Stimulated activated CD4-positive, alpha-beta T cell treated with anti-CD3 and anti-CD28 coated beads, Interleukin-4, amount 100 ng/mL, for 1 hour (primary cell): ENCODE results near the gene MTMR11.

Experiments
- DNase-seq: peaks from one replicate; pipeline ENCODE4 v3.0.0-alpha.2; 2020

Gene MTMR11

GRCh38 chr1:149933208-149933607 lies 3.5 kb downstream of the MTMR11 start:
- DNase-seq = no peak

GRCh38 chr1:149932474-149932873 lies 4.2 kb downstream of the MTMR11 start:
- DNase-seq = no peak

- DNase-seq = no peak
Measured at GRCh38 chr1:149931212-149931790, 5.4 kb downstream of the MTMR11 start.

DNA sequence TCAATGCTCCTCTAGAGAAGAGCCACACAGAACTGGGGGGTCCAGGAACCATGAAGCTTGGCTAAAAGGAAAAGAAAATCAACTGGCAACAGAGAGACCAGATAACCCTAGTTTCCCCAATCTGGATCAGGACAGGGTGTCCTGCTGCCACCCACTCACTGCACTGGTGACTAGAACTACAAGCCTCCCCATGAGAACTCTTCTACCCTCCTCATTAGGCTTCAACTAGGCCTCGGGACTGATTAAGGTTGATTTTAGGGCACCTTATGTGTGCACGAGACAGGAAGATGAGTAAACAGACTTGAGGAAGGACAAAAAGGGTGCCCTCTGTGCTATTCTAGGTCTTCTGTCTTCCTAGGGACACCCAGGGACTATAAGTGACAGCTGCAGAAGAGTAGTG lies 6.8 kb downstream of the MTMR11 start:
- DNase-seq = no peak

- DNase-seq = no peak
Measured at GRCh38 chr1:149928401-149928724, 8.3 kb downstream of the MTMR11 start.

DNA sequence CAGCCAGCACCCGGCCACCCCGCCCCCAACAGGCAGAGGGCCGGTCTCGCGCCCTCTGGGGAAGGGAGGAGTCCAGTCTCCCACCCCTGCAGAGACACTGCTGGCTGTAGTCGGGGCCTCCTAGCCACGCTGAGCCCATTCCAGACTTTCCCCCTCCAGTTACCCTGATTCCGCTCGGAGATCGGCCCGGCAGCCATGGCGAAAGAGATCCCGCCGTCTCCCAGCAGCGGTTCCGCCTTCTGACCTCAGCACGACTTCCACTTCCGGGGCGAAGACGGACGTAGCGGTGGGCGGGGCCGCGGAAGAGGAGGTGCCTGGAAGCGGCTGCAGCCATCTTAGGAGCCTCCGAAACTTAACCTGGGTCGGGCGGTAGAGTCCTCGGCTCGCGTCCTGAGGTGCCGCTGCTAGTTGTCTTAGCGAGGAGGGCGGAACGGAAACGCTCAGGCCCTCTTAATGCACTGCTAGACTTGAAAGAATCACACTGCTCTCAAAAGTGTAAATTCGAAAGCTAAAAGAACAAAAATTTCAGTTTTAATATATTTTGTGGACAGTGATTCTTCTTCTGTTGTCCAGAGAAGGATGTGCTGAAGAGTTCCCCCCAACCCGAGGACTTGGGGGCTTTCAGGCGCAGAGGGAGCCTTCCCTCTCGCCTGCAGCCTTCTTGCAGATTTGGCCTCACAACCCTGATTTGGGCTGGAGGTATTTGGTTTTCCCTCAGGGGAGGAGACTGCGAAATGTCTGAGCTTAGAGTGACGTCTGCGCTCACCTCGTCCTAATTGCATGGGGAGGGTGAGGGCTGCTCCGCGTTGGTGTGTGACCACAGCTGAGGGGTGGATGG lies 8.9 kb downstream of the MTMR11 start, which contains the start of gene SF3B4:
Gene SF3B4 (minus strand): TSS at position 241 of the 838 bp plus-strand sequence. CDS start 44 bp downstream, at position 197.
- peak; percentile 96 for DNase-seq

- DNase-seq = no peak
Measured at GRCh38 chr1:149927056-149927562, 9.6 kb downstream of the MTMR11 start.

- DNase-seq = no peak
Measured at GRCh38 chr1:149926296-149926695, 10.4 kb downstream of the MTMR11 start.

GRCh38 chr1:149925751-149926150 lies 10.9 kb downstream of the MTMR11 start:
- no peak for DNase-seq

DNA sequence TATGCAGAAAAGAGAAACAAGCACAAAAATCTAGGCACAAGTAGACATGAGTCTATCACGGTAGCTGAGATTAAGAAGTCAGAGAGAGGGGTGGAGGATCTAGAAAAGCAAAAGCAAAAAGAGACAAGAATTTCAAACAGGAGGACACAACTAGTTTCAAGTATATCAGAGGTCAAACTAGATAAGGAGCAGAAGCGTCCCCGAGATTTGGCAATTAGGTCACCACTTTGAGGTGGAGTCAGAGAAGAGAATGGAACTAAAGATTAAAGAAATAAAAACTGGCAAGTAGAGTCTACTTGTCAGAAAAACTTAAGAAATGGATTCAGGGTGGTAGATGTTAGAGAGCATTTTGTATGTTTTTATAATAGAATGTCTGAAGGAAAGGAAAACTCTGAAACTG lies 11.3 kb downstream of the MTMR11 start:
- no peak for DNase-seq

- no peak for DNase-seq
Measured at GRCh38 chr1:149923626-149924025, 13.1 kb downstream of the MTMR11 start.

DNA sequence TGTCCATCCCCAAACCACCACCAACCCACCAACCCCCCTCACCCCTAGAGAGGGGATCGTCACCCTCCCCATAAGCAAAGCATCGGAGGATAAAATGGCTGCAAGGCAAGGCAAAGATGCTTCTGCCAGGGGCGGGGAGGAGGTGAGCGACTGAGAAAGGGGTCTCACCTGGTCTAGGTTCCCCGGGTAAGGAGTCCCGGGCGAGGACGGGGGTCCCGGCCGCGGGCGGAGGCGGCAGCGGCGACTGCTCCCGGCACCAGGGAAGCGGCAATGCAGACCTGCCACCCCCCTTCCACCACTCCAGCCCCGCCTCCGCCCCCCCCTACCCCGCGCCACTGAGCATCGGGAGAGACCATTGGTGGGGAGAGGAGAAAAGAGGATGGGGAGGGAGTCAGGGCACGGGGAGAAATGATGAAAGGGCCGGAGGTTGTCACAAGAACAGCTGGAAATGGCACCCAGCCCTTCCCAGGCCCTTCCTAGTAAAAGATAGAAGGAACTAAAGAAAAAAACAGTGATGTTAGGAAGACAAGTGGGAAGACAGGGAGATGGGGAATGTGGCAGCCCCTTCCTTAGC lies 19.0 kb downstream of the MTMR11 start, which contains the start of gene SV2A:
Gene SV2A (minus strand): TSS at position 274 of the 574 bp plus-strand sequence. CDS start 4,004 bp downstream, outside the sequence.
- peak; percentile 51 for DNase-seq

DNA sequence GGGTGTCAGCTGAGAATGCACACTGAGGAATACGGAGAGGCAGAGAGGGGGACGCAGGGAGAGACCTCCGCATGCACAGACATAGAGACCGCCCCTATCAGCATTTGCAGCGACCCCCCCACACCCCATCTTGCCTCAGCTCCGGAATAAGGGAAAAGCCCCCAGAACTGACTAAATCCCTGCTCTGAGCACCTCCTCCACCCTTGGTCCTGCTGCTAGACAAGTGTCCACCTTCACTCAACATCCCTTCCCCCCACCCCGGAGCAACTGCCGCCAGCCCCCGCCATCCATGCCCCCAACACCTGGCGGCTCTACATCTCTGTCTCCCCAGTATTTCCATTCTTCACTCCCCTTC lies 19.8 kb downstream of the MTMR11 start:
- no peak for DNase-seq

- no peak for DNase-seq
Measured at GRCh38 chr1:149916193-149916897, 20.3 kb downstream of the MTMR11 start.

DNA sequence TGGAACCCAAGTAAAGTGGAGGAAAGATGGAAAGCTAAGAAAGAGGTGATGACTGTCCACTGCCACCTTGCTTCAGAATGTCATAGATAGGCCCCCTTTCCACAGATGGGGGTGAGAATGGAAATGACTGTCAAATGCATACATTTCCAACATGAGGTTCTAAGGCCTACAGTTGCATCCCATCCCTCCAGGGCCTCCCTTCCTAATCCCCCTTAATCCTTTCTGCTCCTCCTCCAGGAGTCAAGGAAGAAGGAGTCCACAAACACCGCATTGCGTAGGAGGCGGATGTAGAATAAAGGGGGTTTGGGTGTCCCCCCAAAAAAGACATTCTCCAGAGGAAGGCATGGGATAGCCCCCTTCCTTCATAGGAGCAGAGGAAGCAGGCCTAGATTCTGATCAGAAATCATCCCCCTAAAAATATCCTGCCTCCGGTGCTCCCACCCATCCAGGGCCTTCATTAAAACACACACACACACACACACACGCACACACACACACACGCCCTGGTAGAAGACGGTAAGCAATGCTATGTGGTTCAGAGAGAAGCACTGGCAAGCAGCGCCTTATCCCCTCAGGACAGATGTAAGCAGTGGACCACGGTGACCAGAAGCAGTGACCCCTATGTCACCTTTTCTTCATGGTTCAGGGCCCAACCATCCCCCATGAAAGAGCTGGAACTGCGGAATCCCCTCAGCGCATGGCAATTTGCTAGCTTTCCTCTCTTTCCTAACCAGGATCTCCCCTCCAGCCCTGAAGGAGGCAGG lies 21.1 kb downstream of the MTMR11 start:
- no peak for DNase-seq

GRCh38 chr1:149914545-149914944 lies 22.1 kb downstream of the MTMR11 start:
- DNase-seq = no peak

GRCh38 chr1:149906570-149907075 lies 30.1 kb downstream of the MTMR11 start:
- DNase-seq = no peak

GRCh38 chr1:149903836-149904491 lies 32.7 kb downstream of the MTMR11 start:
- DNase-seq = no peak

GRCh38 chr1:149899460-149900284 lies 37.0 kb downstream of the MTMR11 start, which contains the start of gene BOLA1:
TSS of gene BOLA1 (plus strand) at chr1:149899568. CDS start at chr1:149900060, 492 bp downstream.
- peak; percentile 82 for DNase-seq

GRCh38 chr1:149896575-149896974 lies 40.1 kb downstream of the MTMR11 start:
- no peak for DNase-seq

- DNase-seq = no peak
Measured at GRCh38 chr1:149888999-149889289, 47.7 kb downstream of the MTMR11 start.
